Measurements from ENCODE around the gene CFAP97D2. TPM values are rescaled to one million over a fixed set of nuclear protein-coding genes. Genes with fewer than 3 reads are reported as not detected.

Gene CFAP97D2
- polyA plus RNA-seq, 3 donors = 0.21 TPM; not detected in 2

- peaks cover 79 to 100% of the 10 kb centered on the region in 2 donors for H3K36me3 ChIP-seq (replicated peaks in 1 of 2; ENCODE audit: control insufficient read depth in 1 of 2, insufficient read depth in 2 of 2, low read length in 2 of 2)
Measured at GRCh38 chr13:114256547-114256946, 77.5 kb downstream of the CFAP97D2 start.

DNA sequence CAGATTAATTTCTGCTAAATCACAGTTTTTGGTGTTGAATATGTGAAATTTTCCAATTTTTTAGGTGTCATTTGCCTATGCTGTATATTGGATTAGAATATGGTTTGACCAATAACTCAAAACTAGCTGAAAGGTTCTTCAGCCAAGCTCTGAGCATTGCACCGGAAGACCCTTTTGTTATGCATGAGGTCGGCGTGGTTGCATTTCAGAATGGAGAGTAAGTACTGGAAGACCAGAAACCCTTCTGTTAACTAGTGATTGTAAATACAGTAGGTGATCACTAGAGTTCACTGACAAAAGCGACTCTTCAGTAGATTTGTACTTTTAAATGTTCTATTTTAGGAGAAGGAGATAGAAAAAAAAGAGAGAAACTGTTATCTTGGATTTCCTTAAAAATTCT is 78.0 kb downstream of the CFAP97D2 start:
- Mint-ChIP-seq H3K27ac (no peak overlapping the region), H3K36me3 (peaks cover 79 to 96% of the 10 kb centered on the region in 2 donors)
- 100% methylated on average over 3 of the region's 4 CpGs for WGBS (ENCODE audit: insufficient coverage)

More at GRCh38 chr13:114256547-114256946, 77.5 kb downstream of the CFAP97D2 start:
- Mint-ChIP-seq H3K27ac (peak overlapping the region in 3 of 7 donors; percentile 23 to 69 (median 48)), H3K27me3 (ENCODE audit: low read depth in 3 of 3) (no peaks in the 10 kb centered on the region), H3K4me1 (peaks cover 5% of the 10 kb centered on the region), H3K4me3 (no peak overlapping the region), H3K9me3 (no peaks in the 10 kb centered on the region), H3K36me3 (peaks cover 78 to 94% of the 10 kb centered on the region in 2 donors)
- Histone ChIP-seq H3K4me1 (ENCODE audit: control insufficient read depth in 1 of 2, insufficient read depth in 2 of 2, low read length in 2 of 2) (no peaks in the 10 kb centered on the region), H2AFZ (ENCODE audit: insufficient read depth, low read depth, low read length, poor library complexity, severe bottlenecking) (no peak overlapping the region), H3K79me2 (ENCODE audit: insufficient read depth, low read length) (no peaks in the 10 kb centered on the region), H3K4me3 (replicated peaks in 1 of 3; ENCODE audit: low read depth in 2 of 3, low read length in 3 of 3) (no peak overlapping the region), H3K9ac (ENCODE audit: insufficient read depth, low read length, poor library complexity, severe bottlenecking) (no peak overlapping the region), H3K27me3 (ENCODE audit: control insufficient read depth in 2 of 2, insufficient read depth in 2 of 2, low read length in 2 of 2) (no peaks in the 10 kb centered on the region), H3K27ac (ENCODE audit: low read depth in 1 of 2, low read length in 2 of 2) (peak overlapping the region in 1 of 2 donors; percentile 9), H3K9me3 (replicated peaks in 1 of 2; ENCODE audit: control insufficient read depth in 1 of 2, insufficient read depth in 1 of 2, low read length in 2 of 2) (no peaks in the 10 kb centered on the region), H3K4me2 (replicated peaks; ENCODE audit: extremely low read depth, low read length, poor library complexity, severe bottlenecking) (no peak overlapping the region), H4K20me1 (ENCODE audit: insufficient read depth, low read length) (no peaks in the 10 kb centered on the region)
- TF ChIP-seq CTCF (IDR thresholded peaks at IDR 0.05) = no peak
- intact Hi-C loops (cut with micrococcal nuclease) = no loop called here
- DNase-seq = no peak
- 0% methylated on average over 1 of the region's 1 CpG for WGBS (ENCODE audit: insufficient coverage)

More for the DNA sequence above, 78.0 kb downstream of the CFAP97D2 start:
- TF ChIP-seq CTCF (IDR thresholded peaks at IDR 0.05) = no peak
- Histone ChIP-seq H3K27ac (ENCODE audit: low read depth in 1 of 2, low read length in 2 of 2) (no peak overlapping the region), H3K27me3 (ENCODE audit: control insufficient read depth in 2 of 2, insufficient read depth in 2 of 2, low read length in 2 of 2) (no peaks in the 10 kb centered on the region), H3K36me3 (replicated peaks in 1 of 2; ENCODE audit: control insufficient read depth in 1 of 2, insufficient read depth in 2 of 2, low read length in 2 of 2) (peaks cover 78 to 100% of the 10 kb centered on the region in 2 donors), H3K4me2 (replicated peaks; ENCODE audit: extremely low read depth, low read length, poor library complexity, severe bottlenecking) (no peak overlapping the region), H4K20me1 (ENCODE audit: insufficient read depth, low read length) (no peaks in the 10 kb centered on the region), H2AFZ (ENCODE audit: insufficient read depth, low read depth, low read length, poor library complexity, severe bottlenecking) (no peak overlapping the region), H3K9ac (ENCODE audit: insufficient read depth, low read length, poor library complexity, severe bottlenecking) (no peak overlapping the region), H3K4me1 (ENCODE audit: control insufficient read depth in 1 of 2, insufficient read depth in 2 of 2, low read length in 2 of 2) (no peaks in the 10 kb centered on the region), H3K9me3 (replicated peaks in 1 of 2; ENCODE audit: control insufficient read depth in 1 of 2, insufficient read depth in 1 of 2, low read length in 2 of 2) (no peaks in the 10 kb centered on the region), H3K4me3 (replicated peaks in 1 of 3; ENCODE audit: low read depth in 2 of 3, low read length in 3 of 3) (no peak overlapping the region), H3K79me2 (ENCODE audit: insufficient read depth, low read length) (no peaks in the 10 kb centered on the region)
- no peaks in the 10 kb centered on the region for H3K27me3 Mint-ChIP-seq (ENCODE audit: low read depth in 3 of 3)
- DNase-seq = no peak
- H3K4me1 Mint-ChIP-seq = peaks cover 5% of the 10 kb centered on the region
- no peaks in the 10 kb centered on the region for H3K9me3 Mint-ChIP-seq
- intact Hi-C loops (cut with micrococcal nuclease) = no loop called here
- no peak overlapping the region for H3K4me3 Mint-ChIP-seq

All from CD14-positive monocyte (primary cell).